Stimulated activated CD8-positive, alpha-beta memory T cell treated with anti-CD3 and anti-CD28 coated beads, Interleukin-12 subunit alpha, Interleukin-12 subunit beta, amount 100 ng/mL, for 24 hours (primary cell): Measurements from ENCODE around the gene KRTAP2-4.
"Not testable (repeated sequence)": the region's sequence is repeated elsewhere in the genome, so short reads cannot be mapped to it uniquely, and the experiment has no call there.

Source experiments
- DNase-seq: peaks from one replicate; pipeline ENCODE4 v3.0.0-alpha.2; 2020; ENCODE audit errors: extremely low read depth

Gene KRTAP2-4

GRCh38 chr17:41037853-41038350 lies 27.8 kb downstream of the KRTAP2-4 start:
- DNase-seq = no peak

- DNase-seq = not testable (repeated sequence)
Observed at GRCh38 chr17:41034346-41034935, 31.2 kb downstream of the KRTAP2-4 start, which contains the start of gene KRTAP1-3. Gene KRTAP1-3 (minus strand): TSS chr17:41034874. CDS start chr17:41034821, 53 bp downstream.

- no peak for DNase-seq
Observed at GRCh38 chr17:41029633-41030245, 35.9 kb downstream of the KRTAP2-4 start, which contains the start of gene KRTAP1-4. Gene KRTAP1-4 (minus strand): TSS chr17:41030195. CDS start chr17:41030078, 117 bp downstream.

GRCh38 chr17:41026715-41027471 lies 38.8 kb downstream of the KRTAP2-4 start, which contains the start of gene KRTAP1-5:
Gene KRTAP1-5 (minus strand): TSS chr17:41027208. CDS start chr17:41027155, 53 bp downstream.
- no peak for DNase-seq

DNA sequence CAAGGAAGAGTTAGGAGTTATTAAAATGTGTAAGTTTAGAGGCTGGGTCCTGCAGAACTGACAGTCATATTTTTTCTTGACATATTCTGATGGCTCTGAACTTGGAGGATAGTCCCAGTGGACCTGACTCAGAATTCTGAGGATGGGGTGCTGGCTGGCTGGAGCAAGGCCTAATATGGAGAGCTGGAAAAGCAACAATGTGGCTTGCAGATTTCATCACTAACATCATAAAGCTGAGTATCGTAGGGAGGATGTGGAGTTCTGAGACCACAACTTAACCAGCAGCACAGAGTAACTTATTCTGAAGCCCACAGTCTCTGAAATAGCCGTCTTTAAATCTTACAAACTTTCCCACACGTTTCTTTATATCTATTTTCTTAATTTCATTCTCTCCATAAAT lies 41.0 kb downstream of the KRTAP2-4 start:
- DNase-seq = no peak

DNA sequence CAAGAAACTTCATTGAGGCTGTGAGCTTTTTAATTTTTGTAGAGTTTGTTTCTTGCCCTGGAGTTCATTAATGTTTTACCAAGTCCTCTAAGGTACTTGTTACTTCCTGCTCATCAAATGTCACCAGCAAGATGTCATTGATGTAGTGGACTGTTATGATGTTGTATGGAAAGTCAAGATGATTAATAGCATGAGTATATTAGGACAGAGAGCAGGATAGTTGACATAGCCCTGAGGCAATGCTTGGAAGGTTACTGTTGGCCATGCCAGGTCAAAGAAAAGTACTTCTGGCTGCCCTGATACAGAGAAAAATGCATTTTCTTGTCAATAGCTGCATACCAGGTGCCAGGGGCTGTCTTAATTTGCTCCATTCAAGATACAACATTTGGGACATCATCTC lies 45.3 kb downstream of the KRTAP2-4 start:
- DNase-seq = no peak

GRCh38 chr17:41019415-41019814 lies 46.3 kb downstream of the KRTAP2-4 start:
- DNase-seq = no peak

DNA sequence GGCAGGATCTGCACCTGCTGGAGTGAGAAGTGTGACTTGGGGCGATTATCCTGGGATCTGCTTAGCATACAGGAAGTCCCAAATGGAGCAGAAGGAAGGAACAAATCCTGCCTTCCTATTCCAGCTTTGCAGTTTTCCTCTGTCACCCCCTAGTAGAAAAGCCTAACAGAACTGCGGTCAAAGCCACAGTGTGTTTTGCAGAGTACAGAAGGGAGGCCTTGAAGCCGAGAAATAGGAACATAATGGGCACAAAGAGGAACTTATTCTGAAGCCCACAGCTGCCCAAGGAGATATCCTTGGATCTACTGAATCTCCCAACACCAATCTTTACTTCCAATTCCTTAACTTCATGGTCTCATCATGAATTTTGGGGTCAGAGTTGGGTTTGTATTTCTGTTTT lies 47.1 kb downstream of the KRTAP2-4 start:
- no peak for DNase-seq

DNA sequence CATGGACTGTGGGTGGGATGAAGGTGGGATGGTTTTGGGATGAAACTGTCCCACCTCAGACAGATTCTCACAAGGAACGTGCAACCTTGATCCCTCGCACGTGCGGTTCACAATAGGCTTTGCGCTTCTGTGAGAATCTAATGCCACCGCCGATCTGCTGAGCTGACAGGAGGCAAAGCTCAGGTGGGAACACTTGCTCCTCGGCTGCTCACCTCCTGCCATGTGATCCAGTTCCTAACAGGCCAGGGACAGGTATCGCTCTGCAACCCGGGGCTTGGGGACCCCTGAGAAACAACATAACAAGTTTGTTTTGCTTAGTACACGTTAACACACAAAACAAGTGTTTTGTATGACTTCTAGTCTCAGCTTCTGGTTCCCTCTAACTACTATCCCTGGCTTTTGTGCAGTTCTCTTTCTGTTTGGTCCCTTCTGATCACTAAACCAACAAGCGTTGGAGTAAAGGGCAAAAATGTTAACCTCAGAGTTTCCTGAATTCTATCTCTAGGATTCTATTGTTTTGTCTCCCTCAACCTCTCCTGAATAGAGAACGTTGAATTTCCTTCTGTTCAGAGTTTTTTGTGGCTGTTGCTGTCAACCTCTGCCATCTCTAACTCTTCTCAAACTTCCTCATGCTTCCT lies 49.0 kb downstream of the KRTAP2-4 start:
- no peak for DNase-seq

DNA sequence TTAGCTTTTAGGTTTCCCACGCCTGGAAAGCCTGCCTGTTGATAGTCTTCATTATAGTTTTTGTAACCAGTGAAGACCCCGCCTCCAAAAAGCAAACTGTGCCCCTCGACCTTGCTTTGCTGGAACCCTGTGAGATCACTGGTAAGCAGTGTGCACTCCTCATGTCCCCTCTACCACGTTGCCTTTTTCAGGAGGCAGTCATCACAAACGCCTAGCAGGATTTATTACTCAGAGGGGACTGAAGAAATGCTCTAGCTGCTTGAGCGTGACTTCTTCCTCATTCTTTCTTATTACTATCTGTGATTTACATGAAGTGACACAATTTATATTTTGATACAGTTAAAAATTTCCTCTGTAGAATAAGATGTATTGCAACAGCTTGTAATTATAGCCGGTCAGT lies 50.2 kb downstream of the KRTAP2-4 start:
- DNase-seq = no peak
